ENCODE measurements around the gene LIN52. TPM values are rescaled to one million over a fixed set of nuclear protein-coding genes. Genes with fewer than 3 reads are reported as not detected.

Gene LIN52
- total RNA-seq, 2 donors from 2014 or later = 8.7 to 22.1 TPM

DNA sequence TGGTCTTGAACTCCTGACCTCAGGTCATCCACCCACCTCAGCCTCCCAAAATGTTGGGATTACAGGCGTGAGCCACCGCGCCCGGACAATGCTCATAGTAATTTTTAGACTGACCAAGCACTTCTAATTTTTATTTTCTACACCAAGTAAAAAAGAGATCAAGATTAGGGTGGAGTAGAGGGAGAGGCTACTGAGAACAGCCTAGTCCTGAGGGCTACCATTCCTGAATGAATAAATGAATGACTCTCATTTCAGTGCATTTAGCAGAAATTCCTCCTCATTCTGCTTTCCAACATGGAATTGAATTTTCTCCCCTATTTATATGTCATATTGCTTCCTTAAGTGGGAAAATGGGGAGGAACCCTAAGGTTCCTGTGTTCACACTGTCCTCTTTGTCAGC lies 39.2 kb upstream of the LIN52 start:
- no peaks in the 10 kb centered on the region for H3K36me3 ChIP-seq

DNA sequence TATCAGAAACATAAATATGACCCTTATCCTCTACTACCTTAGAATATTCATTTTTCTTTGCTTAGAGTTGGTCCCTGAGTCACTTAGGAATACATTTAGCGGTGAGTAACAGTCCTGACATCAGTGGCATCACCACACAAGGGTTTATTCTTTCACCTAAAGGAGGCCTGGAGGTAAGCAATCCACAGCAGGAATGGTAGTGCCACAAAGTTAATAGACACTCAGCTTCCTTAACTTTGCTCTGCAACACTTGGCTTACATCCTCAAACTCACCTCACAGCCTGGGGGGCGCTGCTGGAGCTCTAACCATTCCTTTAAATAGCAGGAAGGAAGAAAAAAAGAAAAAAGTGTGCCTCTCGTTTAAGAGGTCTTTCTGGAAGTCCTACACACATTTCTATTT lies 36.5 kb upstream of the LIN52 start:
- Histone ChIP-seq H3K36me3 (no peaks in the 10 kb centered on the region), H3K4me3 (no peak overlapping the region), H3K4me1 (ENCODE audit: control insufficient read depth in 1 of 2, low read depth in 2 of 2) (no peaks in the 10 kb centered on the region), H3K9me3 (no peaks in the 10 kb centered on the region), H3K27ac (no peak overlapping the region), H3K27me3 (replicated peaks; ENCODE audit: insufficient read depth) (no peaks in the 10 kb centered on the region)
- ATAC-seq (ENCODE audit: insufficient number of reproducible peaks, low FRiP score, low read depth) (no peak), DNase-seq (ENCODE audit: low spot score) (no peak)
- TF ChIP-seq, protein P1, sequence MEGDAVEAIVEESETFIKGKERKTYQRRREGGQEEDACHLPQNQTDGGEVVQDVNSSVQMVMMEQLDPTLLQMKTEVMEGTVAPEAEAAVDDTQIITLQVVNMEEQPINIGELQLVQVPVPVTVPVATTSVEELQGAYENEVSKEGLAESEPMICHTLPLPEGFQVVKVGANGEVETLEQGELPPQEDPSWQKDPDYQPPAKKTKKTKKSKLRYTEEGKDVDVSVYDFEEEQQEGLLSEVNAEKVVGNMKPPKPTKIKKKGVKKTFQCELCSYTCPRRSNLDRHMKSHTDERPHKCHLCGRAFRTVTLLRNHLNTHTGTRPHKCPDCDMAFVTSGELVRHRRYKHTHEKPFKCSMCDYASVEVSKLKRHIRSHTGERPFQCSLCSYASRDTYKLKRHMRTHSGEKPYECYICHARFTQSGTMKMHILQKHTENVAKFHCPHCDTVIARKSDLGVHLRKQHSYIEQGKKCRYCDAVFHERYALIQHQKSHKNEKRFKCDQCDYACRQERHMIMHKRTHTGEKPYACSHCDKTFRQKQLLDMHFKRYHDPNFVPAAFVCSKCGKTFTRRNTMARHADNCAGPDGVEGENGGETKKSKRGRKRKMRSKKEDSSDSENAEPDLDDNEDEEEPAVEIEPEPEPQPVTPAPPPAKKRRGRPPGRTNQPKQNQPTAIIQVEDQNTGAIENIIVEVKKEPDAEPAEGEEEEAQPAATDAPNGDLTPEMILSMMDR (IDR thresholded peaks at IDR 0.05) = no peak

More for the DNA sequence above, 39.2 kb upstream of the LIN52 start:
- no peak for ATAC-seq (ENCODE audit: insufficient number of reproducible peaks, low FRiP score, low read depth)
- Histone ChIP-seq H3K4me3 (no peak overlapping the region), H3K27me3 (replicated peaks; ENCODE audit: insufficient read depth) (no peaks in the 10 kb centered on the region), H3K4me1 (ENCODE audit: control insufficient read depth in 1 of 2, low read depth in 2 of 2) (no peaks in the 10 kb centered on the region), H3K9me3 (no peaks in the 10 kb centered on the region), H3K27ac (no peak overlapping the region)
- DNase-seq (ENCODE audit: low spot score) = no peak
- TF ChIP-seq, protein P1 (IDR thresholded peaks at IDR 0.05) = no peak

DNA sequence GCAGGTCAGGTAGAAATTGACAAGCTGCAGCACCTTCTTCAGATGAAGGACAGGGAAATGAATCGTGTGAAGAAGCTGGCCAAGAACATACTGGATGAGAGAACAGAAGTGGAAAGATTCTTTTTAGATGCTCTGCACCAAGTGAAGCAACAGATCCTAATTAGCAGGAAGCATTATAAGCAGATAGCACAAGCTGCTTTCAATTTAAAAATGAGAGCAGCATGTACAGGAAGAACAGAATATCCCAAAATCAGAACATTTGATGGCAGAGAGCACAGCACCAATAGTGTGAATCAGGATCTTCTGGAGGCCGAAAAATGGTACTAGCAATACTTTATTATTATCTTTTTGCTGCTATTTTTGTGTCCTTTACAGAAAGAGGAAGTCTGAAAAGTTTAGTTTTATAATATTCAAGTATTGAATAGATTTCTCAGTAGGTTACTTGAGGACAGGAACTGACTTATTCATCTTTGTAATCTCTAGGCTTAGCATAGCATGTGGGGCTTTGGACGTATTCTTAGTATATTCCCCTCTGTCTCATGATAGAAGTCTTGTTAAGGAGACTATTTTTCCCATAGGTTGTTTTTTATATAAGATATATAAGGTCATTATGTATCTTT lies 34.8 kb upstream of the LIN52 start:
- DNase-seq (ENCODE audit: low spot score) (no peak), ATAC-seq (ENCODE audit: insufficient number of reproducible peaks, low FRiP score, low read depth) (no peak)
- H3K27me3 ChIP-seq (replicated peaks; ENCODE audit: insufficient read depth) = no peaks in the 10 kb centered on the region
- H3K27ac ChIP-seq = no peak overlapping the region
- TF ChIP-seq, protein P1 (IDR thresholded peaks at IDR 0.05) = no peak
- H3K36me3 ChIP-seq = no peaks in the 10 kb centered on the region
- H3K4me3 ChIP-seq = no peak overlapping the region
- H3K4me1 ChIP-seq (ENCODE audit: control insufficient read depth in 1 of 2, low read depth in 2 of 2) = no peaks in the 10 kb centered on the region
- H3K9me3 ChIP-seq = no peaks in the 10 kb centered on the region

DNA sequence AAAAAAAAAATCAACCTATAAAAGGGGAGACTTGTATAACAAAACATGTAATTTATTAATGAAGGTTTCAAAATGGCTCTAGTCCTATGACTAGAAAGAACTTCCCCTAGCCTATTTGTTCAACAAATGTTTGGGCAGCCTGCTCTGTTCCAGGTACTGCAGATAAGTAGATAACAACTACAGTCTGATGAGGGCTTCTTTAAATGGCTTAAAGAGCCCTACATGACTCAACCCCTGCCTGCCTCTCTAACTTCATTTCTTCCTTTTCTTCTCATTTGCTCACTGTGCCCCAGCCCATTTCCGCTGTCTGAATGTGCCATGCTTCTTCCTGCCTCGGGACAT lies 22.0 kb upstream of the LIN52 start:
- no peak for ATAC-seq (ENCODE audit: insufficient number of reproducible peaks, low FRiP score, low read depth)
- Histone ChIP-seq H3K4me1 (ENCODE audit: control insufficient read depth in 1 of 2, low read depth in 2 of 2) (no peaks in the 10 kb centered on the region), H3K4me3 (no peak overlapping the region), H3K27ac (no peak overlapping the region), H3K27me3 (replicated peaks; ENCODE audit: insufficient read depth) (no peaks in the 10 kb centered on the region), H3K9me3 (no peaks in the 10 kb centered on the region), H3K36me3 (peaks cover 61% of the 10 kb centered on the region)
- DNase-seq (ENCODE audit: low spot score) = no peak
- TF ChIP-seq, protein P1 (IDR thresholded peaks at IDR 0.05) = no peak

DNA sequence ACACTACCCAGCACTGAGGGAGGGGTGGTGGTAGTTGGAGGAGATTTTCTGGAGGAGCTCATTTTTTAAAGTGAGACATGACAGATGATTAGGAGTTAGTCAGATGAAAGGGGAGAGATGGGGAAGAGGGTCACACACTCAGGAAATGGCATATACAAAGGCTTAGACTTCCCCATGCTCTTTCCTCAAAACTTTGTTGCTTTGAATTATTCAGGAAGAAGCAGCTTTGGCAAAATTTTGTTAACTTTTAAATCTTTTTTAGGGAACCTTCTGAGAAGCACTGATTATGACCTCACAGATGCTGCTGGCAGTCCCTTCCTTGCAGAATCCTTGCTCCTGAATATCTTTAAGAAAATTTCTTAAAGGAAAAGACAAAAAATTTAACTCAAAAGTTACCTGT lies 20.3 kb upstream of the LIN52 start:
- Histone ChIP-seq H3K27me3 (replicated peaks; ENCODE audit: insufficient read depth) (no peaks in the 10 kb centered on the region), H3K36me3 (peaks cover 67% of the 10 kb centered on the region), H3K4me1 (ENCODE audit: control insufficient read depth in 1 of 2, low read depth in 2 of 2) (no peaks in the 10 kb centered on the region), H3K9me3 (no peaks in the 10 kb centered on the region), H3K27ac (no peak overlapping the region), H3K4me3 (no peak overlapping the region)
- ATAC-seq (ENCODE audit: insufficient number of reproducible peaks, low FRiP score, low read depth) = no peak
- DNase-seq (ENCODE audit: low spot score) = no peak
- TF ChIP-seq, protein P1 (IDR thresholded peaks at IDR 0.05) = no peak

Measured in thoracic aorta (tissue), 2 donors.